Nephron (organoid): ENCODE measurements around the gene KRTAP19-4.

Experiments
- H3K27ac Mint-ChIP-seq, 3 experiments: 2 replicates each; pipeline ENCODE4 v1.8.0; 2020; ENCODE audit warnings: mixed read lengths in 3 of 3, mild to moderate bottlenecking in 2 of 3, moderate library complexity in 1 of 3
- H3K27me3 Mint-ChIP-seq: 2 replicates; pipeline ENCODE4 v1.8.0; 2021; ENCODE audit warnings: low read depth, mild to moderate bottlenecking, moderate library complexity, mixed read lengths
- H3K36me3 Mint-ChIP-seq: 2 replicates; pipeline ENCODE4 v1.8.0; 2020; ENCODE audit warnings: low read depth, mixed read lengths
- H3K4me1 Mint-ChIP-seq: 2 replicates; pipeline ENCODE4 v1.8.0; 2020; ENCODE audit warnings: mixed read lengths
- H3K4me3 Mint-ChIP-seq, 3 experiments: 2 replicates each; pipeline ENCODE4 v1.8.0; 2020; ENCODE audit warnings: mild to moderate bottlenecking in 3 of 3, mixed read lengths in 3 of 3, moderate library complexity in 2 of 3
- H3K9me3 Mint-ChIP-seq: 2 replicates; pipeline ENCODE4 v1.8.0; 2020; ENCODE audit warnings: mixed read lengths
- TF ChIP-seq, protein P1 (sequence below), 3 experiments: fragments of 200-600 bp; sonication (generic); IDR thresholded peaks; one replicate each; pipeline ENCODE4 v1.5.0; 2021; ENCODE audit warnings: antibody characterized with exemption in 3 of 3; ENCODE audit not compliant: unreplicated experiment in 3 of 3

KRTAP19-4 gene

DNA sequence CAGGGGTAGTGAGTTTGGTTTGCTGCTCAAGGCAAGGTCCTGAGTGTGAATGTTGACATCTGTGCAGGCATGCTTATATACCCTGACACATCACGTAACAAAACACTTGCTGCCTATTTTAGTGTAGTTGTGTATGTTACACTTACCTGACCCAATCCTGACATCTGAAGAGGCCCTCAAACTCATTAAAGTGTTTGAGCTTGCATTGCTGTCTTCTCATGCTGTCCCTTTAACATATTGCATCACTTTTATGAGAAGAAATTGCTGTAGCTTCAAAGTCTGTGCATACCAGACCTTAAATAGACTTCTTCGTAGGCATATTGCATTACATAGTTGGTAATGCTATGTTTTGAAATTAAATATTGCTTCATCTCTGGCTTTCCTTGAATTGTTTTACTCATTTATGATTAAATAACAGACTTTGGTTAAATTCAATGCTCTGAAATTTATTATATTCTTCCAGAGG, 5.0 kb downstream of the KRTAP19-4 start, which contains the start of gene KRTAP19-3:
Gene KRTAP19-3, minus strand, starts transcription at position 51 of the 466 bp plus-strand sequence. CDS start 56 bp downstream, outside the sequence.
- H3K36me3 Mint-ChIP-seq: no peaks in the 10 kb centered on the region
- no peaks in the 10 kb centered on the region for H3K27me3 Mint-ChIP-seq
- H3K4me3 Mint-ChIP-seq: no peak within 1 kb of the TSS
- TF ChIP-seq, protein P1, sequence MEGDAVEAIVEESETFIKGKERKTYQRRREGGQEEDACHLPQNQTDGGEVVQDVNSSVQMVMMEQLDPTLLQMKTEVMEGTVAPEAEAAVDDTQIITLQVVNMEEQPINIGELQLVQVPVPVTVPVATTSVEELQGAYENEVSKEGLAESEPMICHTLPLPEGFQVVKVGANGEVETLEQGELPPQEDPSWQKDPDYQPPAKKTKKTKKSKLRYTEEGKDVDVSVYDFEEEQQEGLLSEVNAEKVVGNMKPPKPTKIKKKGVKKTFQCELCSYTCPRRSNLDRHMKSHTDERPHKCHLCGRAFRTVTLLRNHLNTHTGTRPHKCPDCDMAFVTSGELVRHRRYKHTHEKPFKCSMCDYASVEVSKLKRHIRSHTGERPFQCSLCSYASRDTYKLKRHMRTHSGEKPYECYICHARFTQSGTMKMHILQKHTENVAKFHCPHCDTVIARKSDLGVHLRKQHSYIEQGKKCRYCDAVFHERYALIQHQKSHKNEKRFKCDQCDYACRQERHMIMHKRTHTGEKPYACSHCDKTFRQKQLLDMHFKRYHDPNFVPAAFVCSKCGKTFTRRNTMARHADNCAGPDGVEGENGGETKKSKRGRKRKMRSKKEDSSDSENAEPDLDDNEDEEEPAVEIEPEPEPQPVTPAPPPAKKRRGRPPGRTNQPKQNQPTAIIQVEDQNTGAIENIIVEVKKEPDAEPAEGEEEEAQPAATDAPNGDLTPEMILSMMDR (IDR thresholded peaks at IDR 0.05; ENCODE audit: unreplicated experiment in 3 of 3): no peak
- H3K27ac Mint-ChIP-seq: no peak within 1 kb of the TSS
- no peaks in the 10 kb centered on the region for H3K4me1 Mint-ChIP-seq
- H3K9me3 Mint-ChIP-seq: peaks cover 6% of the 10 kb centered on the region

DNA sequence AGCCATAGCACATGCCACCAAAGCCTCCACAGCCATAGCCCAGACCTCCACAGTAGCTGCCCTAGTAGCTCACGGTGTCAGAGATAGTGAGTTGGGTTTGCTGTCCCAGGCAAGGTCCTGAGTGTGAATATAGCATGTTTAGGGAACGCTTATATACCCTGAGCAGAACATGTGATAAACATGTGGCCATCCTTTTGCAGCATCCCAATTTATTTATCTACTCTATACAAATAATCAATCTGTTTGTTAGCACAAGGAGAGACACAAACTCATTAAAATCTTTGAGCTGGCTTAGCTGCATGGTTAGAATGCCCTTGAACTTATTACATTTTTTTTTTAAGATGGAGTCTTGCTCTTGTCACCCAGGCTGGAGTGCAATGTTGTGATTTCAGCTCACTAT, 9.6 kb downstream of the KRTAP19-4 start, which contains the start of gene KRTAP19-2:
Gene KRTAP19-2, minus strand, starts transcription at position 101 of the 400 bp plus-strand sequence. Its CDS starts 88 bp downstream, at position 13.
- Mint-ChIP-seq H3K4me1 (no peaks in the 10 kb centered on the region), H3K9me3 (peaks cover 18% of the 10 kb centered on the region), H3K27me3 (no peaks in the 10 kb centered on the region), H3K27ac (no peak within 1 kb of the TSS), H3K36me3 (peaks cover 5% of the 10 kb centered on the region), H3K4me3 (no peak within 1 kb of the TSS)
- TF ChIP-seq, protein P1 (IDR thresholded peaks at IDR 0.05; ENCODE audit: unreplicated experiment in 3 of 3): no peak

DNA sequence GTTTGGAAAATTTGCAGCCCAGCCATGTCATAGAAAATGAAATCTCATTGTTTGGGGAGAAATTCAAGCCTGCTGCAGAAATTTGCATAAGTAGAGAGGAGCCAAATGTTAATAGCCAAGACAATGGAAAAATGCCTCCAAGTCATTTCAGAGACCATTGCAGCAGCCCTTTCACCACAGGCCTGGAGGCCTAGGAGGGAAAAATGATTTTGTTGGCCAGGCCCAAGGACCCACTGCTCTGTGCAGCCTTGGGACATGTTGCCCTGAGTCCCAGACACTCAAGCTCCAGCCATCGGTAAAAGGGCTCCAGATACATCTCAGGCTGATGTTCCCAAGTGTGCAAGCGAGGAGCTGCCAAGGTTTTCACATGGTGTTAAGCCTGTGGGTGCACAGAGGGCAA, 10.8 kb downstream of the KRTAP19-4 start:
- TF ChIP-seq, protein P1 (IDR thresholded peaks at IDR 0.05; ENCODE audit: unreplicated experiment in 3 of 3): no peak
- Mint-ChIP-seq H3K36me3 (peaks cover 5% of the 10 kb centered on the region), H3K27me3 (no peaks in the 10 kb centered on the region), H3K27ac (no peak overlapping the region), H3K4me1 (no peaks in the 10 kb centered on the region), H3K4me3 (no peak overlapping the region), H3K9me3 (peaks cover 18% of the 10 kb centered on the region)

DNA sequence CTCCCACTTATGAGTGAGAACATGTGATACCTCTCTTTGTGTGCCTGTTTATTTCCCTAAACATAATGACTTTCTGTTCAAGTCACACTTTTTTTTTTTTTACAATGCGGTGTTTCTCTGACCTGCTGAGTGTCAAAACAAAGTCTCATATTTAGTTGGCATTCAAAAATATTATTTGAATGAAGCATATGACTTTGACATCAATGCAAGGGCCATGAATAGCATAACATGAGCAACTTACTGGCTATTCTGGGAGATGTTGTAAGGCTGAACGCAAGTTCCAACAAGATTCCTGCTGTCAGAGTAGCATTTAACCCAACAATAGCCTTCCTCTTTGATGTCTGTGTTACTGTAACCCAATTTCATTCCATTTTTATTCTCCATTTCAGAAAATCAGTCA, 14.8 kb downstream of the KRTAP19-4 start:
- Mint-ChIP-seq H3K27ac (no peak overlapping the region), H3K27me3 (no peaks in the 10 kb centered on the region), H3K9me3 (peaks cover 14% of the 10 kb centered on the region), H3K4me1 (peaks cover 5% of the 10 kb centered on the region), H3K36me3 (peaks cover 5% of the 10 kb centered on the region), H3K4me3 (no peak overlapping the region)
- TF ChIP-seq, protein P1 (IDR thresholded peaks at IDR 0.05; ENCODE audit: unreplicated experiment in 3 of 3): no peak

DNA sequence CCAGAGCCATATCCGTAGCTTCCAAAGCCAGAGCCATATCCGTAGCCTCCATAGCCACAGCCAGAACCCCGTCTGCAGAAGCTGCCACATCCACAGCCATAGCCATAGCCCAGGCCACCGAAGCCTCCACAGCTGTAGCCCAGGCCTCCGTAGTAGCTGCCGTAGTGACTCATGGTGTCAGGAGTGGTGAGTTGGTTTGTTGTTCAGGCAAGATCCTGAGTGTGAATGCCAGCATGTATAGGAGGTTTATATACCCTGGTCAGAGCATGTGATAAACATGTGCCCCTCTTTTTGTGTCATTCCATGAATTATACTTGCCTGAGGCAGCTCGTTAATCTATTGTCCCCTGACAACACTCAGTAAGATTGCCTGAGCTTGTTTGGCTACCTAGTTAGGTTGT, 16.8 kb downstream of the KRTAP19-4 start, which contains the start of gene KRTAP19-1:
Gene KRTAP19-1, minus strand, starts transcription at position 223 of the 400 bp plus-strand sequence. Its CDS starts 50 bp downstream, at position 173.
- H3K4me1 Mint-ChIP-seq: peaks cover 5% of the 10 kb centered on the region

More for the DNA sequence above, 16.8 kb downstream of the KRTAP19-4 start, which contains the start of gene KRTAP19-1:
- TF ChIP-seq, protein P1 (IDR thresholded peaks at IDR 0.05; ENCODE audit: unreplicated experiment in 3 of 3): no peak
- H3K36me3 Mint-ChIP-seq: no peaks in the 10 kb centered on the region
- H3K9me3 Mint-ChIP-seq: peaks cover 3% of the 10 kb centered on the region
- H3K27ac Mint-ChIP-seq: no peak within 1 kb of the TSS
- H3K27me3 Mint-ChIP-seq: no peaks in the 10 kb centered on the region
- H3K4me3 Mint-ChIP-seq: no peak within 1 kb of the TSS
